ENCODE measurements around the gene BBS9.
"Not testable (repeated sequence)": the region's sequence is repeated elsewhere in the genome, so short reads cannot be mapped to it uniquely, and the experiment has no call there.

BBS9 gene

DNA sequence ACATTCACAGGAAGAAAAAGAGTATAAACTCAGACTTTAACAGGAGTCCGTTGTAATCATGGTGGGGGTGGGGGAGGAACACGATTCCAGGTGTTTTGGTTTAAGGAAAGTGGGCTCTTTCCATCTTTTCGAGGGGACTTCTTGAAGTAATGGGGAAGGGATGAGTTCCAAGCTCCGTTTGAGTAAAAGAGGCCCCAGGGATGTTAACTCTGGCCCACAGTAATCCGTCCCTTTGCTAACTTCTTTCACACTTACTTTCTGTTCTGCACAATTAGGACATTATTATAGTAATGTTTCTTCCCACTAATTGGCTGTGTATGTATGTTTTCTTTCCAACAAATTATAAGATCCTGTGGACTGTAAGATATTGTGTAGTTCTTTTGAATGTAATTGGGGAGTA, 374.4 kb downstream of the BBS9 start:
- DNase-seq, result no peak

GRCh38 chr7:33504266-33504665, 374.9 kb downstream of the BBS9 start:
- DNase-seq, result no peak

- no peak for DNase-seq
Measured at GRCh38 chr7:33509206-33509605, 379.8 kb downstream of the BBS9 start.

DNA sequence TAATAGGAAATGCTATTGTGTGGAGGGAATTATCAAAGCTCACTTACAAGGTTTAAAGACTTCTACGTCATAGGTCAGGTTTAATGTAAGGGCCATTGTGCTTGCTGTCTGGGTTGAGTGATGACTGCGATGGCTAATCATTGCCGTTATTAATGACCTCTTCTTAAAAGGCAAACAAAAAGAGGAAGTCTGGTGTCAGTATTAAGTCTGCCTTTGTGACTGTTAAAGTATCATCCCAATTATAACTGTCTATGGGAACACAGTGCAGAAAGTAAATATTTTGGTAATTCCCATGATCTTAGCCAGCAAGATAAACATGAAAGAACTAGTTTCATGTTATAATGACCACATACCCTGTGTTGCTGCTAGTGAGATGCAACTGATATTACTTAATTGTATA, 382.4 kb downstream of the BBS9 start:
- DNase-seq, result no peak

- no peak for DNase-seq
Measured at GRCh38 chr7:33516568-33516967, 387.2 kb downstream of the BBS9 start.

- no peak for DNase-seq
Measured at GRCh38 chr7:33517191-33517590, 387.8 kb downstream of the BBS9 start.

DNA sequence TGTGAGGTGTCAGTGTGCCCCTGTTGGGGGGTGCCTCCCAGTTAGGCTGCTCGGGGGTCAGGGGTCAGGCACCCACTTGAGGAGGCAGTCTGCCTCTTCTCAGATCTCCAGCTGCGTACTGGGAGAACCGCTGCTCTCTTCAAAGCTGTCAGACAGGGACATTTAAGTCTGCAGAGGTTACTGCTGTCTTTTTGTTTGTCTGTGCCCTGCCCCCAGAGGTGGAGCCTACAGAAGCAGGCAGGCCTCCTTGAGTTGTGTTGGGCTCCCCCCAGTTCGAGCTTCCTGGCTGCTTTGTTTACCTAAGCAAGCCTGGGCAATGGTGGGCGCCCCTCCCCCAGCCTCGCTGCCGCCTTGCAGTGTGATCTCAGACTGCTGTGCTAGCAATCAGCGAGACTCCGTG, 397.6 kb downstream of the BBS9 start:
- not testable (repeated sequence) for DNase-seq

DNA sequence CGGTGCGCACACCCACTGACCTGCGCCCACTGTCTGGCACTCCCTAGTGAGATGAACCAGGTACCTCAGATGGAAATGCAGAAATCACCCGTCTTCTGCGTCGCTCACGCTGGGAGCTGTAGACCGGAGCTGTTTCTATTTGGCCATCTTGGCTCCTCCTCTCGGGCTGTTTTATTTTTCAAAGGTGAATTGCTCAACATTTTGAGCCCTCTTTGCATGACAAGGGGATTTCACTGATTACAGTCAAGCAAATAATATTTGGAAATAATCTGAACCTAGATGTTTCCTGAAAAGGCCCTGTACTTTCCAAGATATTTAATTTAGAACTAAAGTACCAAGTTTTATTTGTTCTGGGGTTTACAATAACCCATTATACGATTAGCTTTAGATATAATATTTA, 398.2 kb downstream of the BBS9 start:
- not testable (repeated sequence) for DNase-seq

DNA sequence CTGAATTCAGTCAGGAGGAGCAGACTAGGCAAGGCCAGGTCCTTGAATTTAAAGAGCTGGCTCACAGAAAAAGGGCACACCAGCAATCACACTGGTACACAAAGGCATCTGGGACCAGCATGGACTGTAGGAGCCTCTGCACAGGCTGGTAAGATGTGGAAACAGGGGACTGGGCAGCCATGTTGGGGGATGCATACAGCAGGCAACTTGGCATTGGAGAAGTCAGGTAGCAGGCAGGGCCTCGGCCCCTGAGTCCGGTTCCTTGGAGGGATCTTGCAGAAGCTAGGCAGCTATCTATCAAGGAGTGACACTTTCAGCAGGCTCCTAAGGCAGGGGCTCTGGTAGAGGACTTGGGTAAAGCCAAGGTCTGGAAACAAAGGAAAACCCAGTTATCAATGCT, 399.7 kb downstream of the BBS9 start:
- no peak for DNase-seq

DNA sequence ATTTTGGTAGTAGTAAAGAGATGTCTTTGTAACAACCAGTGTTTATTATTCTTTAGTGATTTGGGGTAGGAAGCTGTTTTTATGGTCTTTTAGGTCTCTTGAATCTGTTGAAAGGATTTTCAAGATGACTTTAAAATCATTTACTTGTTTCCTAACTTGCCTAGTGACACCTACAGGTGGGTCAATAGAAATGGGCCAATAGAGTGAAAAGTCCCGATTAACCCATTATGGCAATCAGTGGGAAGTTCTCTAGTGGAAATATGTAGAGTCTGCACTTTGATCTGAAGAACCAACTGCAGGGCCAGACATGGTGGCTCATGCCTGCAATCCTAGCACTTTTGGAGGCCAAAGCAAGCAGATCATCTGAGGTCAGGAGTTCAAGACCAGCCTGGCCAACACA, 401.3 kb downstream of the BBS9 start:
- no peak for DNase-seq

GRCh38 chr7:33531888-33532287, 402.5 kb downstream of the BBS9 start:
- DNase-seq, result no peak

DNA sequence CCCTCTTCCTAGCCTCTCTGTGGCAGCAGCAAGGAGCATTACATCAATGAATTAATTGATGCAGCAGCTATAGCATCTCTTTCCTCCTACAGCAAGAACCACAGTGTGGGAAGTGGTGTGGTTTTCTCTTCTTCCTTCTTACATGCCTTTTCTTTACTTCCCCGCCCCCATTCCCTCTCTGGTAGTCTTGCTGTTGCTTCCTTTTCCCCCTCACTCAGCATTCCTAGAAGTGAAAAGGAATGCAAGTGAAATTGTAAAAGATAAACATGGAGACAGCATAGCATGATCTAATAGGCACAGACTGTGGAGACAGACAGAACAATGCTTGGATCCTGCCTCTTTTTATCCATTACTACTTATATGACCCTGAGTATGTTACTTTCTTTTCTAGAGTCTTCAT, 405.5 kb downstream of the BBS9 start:
- DNase-seq, result no peak

GRCh38 chr7:33535989-33536388, 406.6 kb downstream of the BBS9 start:
- DNase-seq, result no peak

GRCh38 chr7:33536398-33537103, 407.2 kb downstream of the BBS9 start:
- DNase-seq, result no peak

GRCh38 chr7:33537104-33537477, 407.7 kb downstream of the BBS9 start:
- no peak for DNase-seq

- DNase-seq, result no peak
Measured at GRCh38 chr7:33539198-33539597, 409.8 kb downstream of the BBS9 start.

GRCh38 chr7:33539659-33540400, 410.5 kb downstream of the BBS9 start:
- no peak for DNase-seq

GRCh38 chr7:33547880-33548279, 418.5 kb downstream of the BBS9 start:
- DNase-seq, result no peak

GRCh38 chr7:33550363-33550762, 421.0 kb downstream of the BBS9 start:
- no peak for DNase-seq

DNA sequence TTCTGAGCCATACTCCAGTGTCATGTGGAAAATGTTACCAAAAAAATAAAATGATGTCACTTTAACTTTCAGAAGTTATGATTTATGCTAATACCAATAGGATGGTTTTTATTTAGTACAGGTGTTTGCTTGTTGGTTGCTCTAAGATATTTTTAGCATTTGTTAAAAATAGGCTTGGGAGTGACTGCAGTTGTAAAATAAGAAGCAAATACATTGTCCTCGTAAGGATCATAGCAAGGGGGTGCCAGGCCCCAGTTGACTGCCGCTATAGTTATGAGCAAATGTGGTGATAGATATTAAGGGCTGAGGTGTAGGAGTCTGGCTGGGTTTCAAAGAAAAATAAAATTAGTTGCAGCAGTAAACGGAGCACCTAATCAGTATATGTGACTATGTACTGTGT, 421.6 kb downstream of the BBS9 start:
- no peak for DNase-seq

DNA sequence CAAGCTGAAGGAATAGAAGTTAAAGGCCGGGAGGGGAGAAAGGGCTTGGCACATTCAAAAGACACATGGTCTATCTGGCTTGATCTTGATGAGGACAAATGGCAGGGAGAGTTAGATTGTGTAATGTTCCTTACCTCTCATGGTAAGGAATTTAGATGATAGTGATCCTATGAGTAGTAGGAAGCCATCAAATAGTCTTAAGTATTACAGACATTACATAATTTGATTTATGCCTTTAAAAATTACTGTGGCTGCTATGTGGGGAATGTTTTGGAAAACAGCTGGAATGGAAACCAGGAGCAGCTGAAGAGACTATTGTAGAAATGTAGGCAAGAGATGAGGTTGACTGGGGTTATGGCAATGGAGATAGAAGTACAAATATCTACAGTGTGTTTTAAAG, 424.7 kb downstream of the BBS9 start:
- DNase-seq, result no peak

- DNase-seq, result no peak
Measured at GRCh38 chr7:33554576-33554975, 425.2 kb downstream of the BBS9 start.

- no peak for DNase-seq
Measured at GRCh38 chr7:33556472-33556871, 427.1 kb downstream of the BBS9 start.

GRCh38 chr7:33558549-33559323, 429.4 kb downstream of the BBS9 start:
- no peak for DNase-seq

Measured in CD4-positive, alpha-beta T cell treated with Interleukin-12 subunit alpha and Interleukin-12 subunit beta, for 1 hour (primary cell).